Mucosa of descending colon (tissue), 3 donors: Measurements from ENCODE around the gene ALDH1L1. TPM values are rescaled to one million over a fixed set of nuclear protein-coding genes. Genes with fewer than 3 reads are reported as not detected.

Experiments
- ATAC-seq: fragments of 200-7000 bp; cut with Tn5 transposase; one replicate; pipeline ENCODE4 v1.9.1; 2020; ENCODE audit warnings: mild to moderate bottlenecking, moderate library complexity
- DNase-seq, 3 donors: peaks; one replicate each; pipeline ENCODE4 v3.0.0-alpha.2; 2020
- H3K36me3 ChIP-seq: fragments of 200-600 bp; one replicate; pipeline ENCODE4 v1.8.0; 2021; ENCODE audit warnings: low read depth, mild to moderate bottlenecking
- H3K4me1 ChIP-seq: fragments of 200-600 bp; one replicate; pipeline ENCODE4 v1.8.0; 2021; ENCODE audit warnings: low read depth, mild to moderate bottlenecking
- H3K4me3 ChIP-seq: fragments of 200-600 bp; one replicate; pipeline ENCODE4 v1.8.0; 2021; ENCODE audit warnings: mild to moderate bottlenecking
- H3K9me3 ChIP-seq: fragments of 200-600 bp; one replicate; pipeline ENCODE4 v1.8.0; 2021; ENCODE audit warnings: mild to moderate bottlenecking
- intact Hi-C, 2 donors: fragments of 100-400 bp; cut with DNase I in 1 of 2; cut with micrococcal nuclease in 1 of 2; formaldehyde crosslinking; loops; one replicate each; pipeline versions ENCODE4 v1.11.0 to v1.11.1; 2022; cut with DNase I, micrococcal nuclease
- total RNA-seq, 3 donors: library from RNA; stranded (reverse); fragmentation: NEBNext Ultra II Directional in 2 of 3; extraction: Animal tissue kit (Norgen Biotek cat#: 25700) in 2 of 3; gene quantifications; one replicate each; pipeline versions ENCODE4 v1.2.1 to v1.2.4, GENCODE V29; 2021 to 2023
- TF ChIP-seq, protein P1 (sequence below): fragments of 200-600 bp; IDR thresholded peaks from one replicate; pipeline ENCODE4 v1.8.0; 2022; ENCODE audit warnings: antibody characterized with exemption, mild to moderate bottlenecking
- donor health status: DM: no; HTN: no; CAD: no; lungs with moderate emphysema.
- donor health status: DM: no; HTN: no; CAD: no.
- donor health status: DM: no; HTN: yes; CAD: no.

The ALDH1L1 gene
- total RNA-seq, 3 donors from 2014 or later = 14.3 to 27.4 (median 15.0) TPM

DNA sequence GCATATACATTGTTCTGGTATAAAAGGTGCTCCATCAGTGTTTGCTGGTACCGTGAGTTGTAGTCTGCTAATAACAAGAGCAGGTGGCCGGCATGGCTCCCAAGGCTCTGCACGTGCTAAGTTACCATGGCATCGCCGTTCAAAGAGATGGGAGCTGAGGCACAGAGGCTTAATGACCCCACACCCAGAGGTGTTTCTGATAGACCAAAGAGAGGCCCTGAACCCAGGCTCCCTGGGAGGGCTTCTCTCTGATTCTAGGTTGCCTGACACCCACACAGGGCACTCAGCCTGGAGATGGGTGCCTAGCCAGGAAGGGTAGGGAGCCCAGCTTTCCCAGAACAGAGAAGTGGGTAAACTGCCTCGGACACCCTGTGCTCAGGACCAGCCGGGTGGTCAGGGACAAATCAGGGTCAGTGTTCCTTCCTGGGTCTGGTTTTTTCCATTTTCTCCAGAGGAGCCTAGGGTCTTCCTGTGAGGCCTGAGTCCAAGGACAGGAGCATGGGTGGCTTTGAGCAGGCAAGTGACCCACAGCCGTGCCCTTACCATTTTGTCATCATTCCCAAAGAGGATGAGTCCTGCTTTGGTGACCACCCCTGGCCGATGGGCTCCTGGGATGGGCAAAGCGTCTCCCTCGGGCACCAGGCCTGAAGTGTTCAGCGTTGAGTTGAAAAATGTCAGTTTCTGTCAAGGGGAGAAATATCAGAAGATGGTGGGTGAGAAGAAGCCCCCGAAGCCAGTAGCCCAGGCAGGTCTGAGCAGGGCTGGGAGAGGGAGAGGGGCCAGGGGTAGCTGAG is 27.3 kb downstream of the ALDH1L1 start:
- DNase-seq (peak in 1 of 3 donors; percentile 23), ATAC-seq (no peak)
- TF ChIP-seq, protein P1, sequence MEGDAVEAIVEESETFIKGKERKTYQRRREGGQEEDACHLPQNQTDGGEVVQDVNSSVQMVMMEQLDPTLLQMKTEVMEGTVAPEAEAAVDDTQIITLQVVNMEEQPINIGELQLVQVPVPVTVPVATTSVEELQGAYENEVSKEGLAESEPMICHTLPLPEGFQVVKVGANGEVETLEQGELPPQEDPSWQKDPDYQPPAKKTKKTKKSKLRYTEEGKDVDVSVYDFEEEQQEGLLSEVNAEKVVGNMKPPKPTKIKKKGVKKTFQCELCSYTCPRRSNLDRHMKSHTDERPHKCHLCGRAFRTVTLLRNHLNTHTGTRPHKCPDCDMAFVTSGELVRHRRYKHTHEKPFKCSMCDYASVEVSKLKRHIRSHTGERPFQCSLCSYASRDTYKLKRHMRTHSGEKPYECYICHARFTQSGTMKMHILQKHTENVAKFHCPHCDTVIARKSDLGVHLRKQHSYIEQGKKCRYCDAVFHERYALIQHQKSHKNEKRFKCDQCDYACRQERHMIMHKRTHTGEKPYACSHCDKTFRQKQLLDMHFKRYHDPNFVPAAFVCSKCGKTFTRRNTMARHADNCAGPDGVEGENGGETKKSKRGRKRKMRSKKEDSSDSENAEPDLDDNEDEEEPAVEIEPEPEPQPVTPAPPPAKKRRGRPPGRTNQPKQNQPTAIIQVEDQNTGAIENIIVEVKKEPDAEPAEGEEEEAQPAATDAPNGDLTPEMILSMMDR = no peak
- Histone ChIP-seq H3K4me1 (no peaks in the 10 kb centered on the region), H3K9me3 (no peaks in the 10 kb centered on the region), H3K36me3 (no peaks in the 10 kb centered on the region), H3K4me3 (no peak overlapping the region)
- intact Hi-C loops = no loop called here

DNA sequence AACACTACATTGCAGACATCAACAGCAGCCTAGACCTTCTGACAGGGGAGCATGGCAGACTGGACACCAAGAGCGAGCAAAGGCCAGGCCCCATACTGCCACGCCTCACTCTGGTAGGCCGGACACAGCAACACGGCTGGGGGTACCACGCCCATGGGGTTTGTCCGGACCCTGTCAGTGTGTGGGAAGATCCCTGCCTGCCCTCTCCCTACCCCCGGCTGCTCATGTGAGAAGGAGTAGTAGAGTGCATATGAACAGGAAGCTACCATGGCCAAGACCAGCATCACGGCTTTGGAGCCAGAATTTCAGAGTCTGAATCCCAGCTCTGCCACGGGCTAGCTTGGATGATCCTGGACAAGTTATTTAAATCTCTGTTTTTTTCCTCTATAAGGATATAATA is 27.9 kb downstream of the ALDH1L1 start:
- Histone ChIP-seq H3K4me1 (no peaks in the 10 kb centered on the region), H3K9me3 (no peaks in the 10 kb centered on the region), H3K36me3 (no peaks in the 10 kb centered on the region), H3K4me3 (no peak overlapping the region)
- TF ChIP-seq, protein P1 = no peak
- ATAC-seq = no peak
- intact Hi-C loops = no loop called here
- peak in 2 of 3 donors; percentile 7 to 20 for DNase-seq

DNA sequence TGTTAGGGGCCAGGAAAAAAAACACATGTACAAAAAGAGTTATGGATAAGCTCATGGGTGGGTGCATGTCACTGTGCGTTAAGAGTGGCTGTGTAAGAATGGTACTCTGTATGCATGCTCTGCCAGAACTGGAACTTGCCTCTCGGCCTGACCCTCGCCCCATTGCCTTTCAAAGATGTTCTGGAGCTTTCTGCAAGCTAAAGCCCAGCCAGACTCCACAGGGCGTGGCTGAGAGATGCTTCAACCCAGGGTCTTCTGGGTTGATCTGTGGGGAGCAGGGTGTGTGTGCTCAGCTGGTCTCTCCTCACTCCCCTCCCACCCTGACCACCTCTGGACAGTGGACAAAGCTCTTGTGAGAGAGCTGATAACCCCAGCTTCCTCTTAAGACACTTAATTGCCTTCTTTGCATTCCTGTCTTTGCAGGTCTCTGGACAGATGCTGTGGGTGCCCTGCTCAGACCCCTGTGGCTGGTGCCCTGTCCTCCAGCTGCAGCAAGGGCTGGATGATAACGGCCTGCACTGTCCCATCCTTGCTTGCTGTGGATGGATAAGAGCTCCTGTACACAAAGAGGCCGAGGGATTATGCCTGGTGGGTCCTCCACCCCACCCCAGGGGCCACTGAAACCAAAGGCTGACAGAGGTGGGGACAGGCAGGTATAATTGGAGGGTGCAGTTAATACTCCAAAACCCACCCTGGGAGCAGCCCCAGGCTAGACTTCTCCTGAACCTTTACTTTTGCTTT is 28.7 kb downstream of the ALDH1L1 start:
- intact Hi-C loops = no loop called here
- TF ChIP-seq, protein P1 = no peak
- Histone ChIP-seq H3K9me3 (no peaks in the 10 kb centered on the region), H3K4me1 (no peaks in the 10 kb centered on the region), H3K4me3 (no peak overlapping the region), H3K36me3 (no peaks in the 10 kb centered on the region)
- peak in 1 of 3 donors; percentile 28 for DNase-seq
- ATAC-seq = no peak

DNA sequence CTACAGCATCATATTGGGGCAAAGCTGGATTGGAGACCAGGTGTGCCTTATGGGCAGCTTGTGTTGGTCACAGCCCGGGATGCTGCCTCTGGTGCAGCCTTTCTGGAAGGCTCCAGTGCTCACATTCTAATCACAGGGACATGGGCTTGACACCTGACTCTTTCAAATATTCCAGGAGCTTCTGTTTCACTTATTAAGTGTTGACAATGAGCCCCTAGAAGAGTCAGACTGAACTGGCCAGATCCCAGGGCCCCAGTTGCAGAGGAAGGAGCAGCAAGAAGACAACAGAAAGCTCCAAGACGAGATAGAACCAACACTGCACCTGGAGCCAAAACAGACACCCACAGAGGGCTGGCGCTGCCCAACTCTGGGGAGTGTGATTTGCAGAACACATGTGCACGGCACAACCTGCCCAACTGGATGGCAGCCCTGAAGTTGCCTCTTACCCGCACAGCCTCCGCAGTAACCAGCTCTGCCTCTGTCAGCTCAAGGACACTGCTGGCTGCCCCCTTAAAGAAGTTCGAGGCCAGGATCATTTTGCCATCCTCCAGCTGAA is 30.3 kb downstream of the ALDH1L1 start:
- intact Hi-C loops = no loop called here
- Histone ChIP-seq H3K4me1 (no peaks in the 10 kb centered on the region), H3K9me3 (no peaks in the 10 kb centered on the region), H3K4me3 (no peak overlapping the region), H3K36me3 (no peaks in the 10 kb centered on the region)
- TF ChIP-seq, protein P1 = no peak
- ATAC-seq = no peak
- DNase-seq = peak in 2 of 3 donors; percentile 8

DNA sequence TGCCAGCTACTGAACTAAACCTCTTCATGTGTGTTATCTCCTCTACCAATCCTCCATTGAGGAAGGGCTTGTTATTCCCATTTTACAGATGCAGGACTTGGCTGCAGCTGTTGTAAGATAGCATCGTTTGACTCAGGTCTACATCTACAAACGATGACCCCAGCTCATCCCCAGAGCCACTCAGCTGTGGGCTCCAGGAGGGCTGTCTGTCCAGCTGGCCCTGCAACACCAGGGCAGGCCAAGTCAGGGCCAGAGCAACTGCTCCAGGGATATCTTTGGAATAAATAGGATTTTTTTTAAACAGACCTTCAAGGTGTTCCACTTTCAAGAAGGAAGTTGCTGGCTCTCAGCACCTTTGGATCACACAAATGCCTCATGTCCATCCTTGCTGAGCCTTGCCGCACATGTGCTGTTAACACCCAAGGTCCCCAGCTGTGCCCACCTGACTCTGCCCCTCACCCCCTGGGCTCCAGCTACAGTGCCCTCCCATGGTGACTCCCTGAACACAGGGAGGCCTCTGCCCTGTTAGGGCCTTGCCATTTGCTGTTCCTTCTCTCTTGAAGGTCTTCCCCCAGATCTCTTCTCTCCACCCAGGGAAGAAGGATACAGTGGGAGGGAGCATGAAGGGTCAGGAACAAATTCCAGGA is 31.0 kb downstream of the ALDH1L1 start:
- TF ChIP-seq, protein P1 = no peak
- DNase-seq = peak in 2 of 3 donors; percentile 7 to 12
- Histone ChIP-seq H3K36me3 (no peaks in the 10 kb centered on the region), H3K9me3 (no peaks in the 10 kb centered on the region), H3K4me1 (no peaks in the 10 kb centered on the region), H3K4me3 (no peak overlapping the region)
- no peak for ATAC-seq
- intact Hi-C loops = no loop called here
